NCI-H1105 treated with DMSO at 0.1 percent for 48 hours (cell line): ENCODE results near the gene SEMA3D.

Source experiments
- DNase-seq: peaks from one replicate; lab custom pipeline; 2025; lab: John Stamatoyannopoulos, UW

Gene SEMA3D

GRCh38 chr7:85031475-85031874 is 155.4 kb downstream of the SEMA3D start:
- no peak for DNase-seq

DNA sequence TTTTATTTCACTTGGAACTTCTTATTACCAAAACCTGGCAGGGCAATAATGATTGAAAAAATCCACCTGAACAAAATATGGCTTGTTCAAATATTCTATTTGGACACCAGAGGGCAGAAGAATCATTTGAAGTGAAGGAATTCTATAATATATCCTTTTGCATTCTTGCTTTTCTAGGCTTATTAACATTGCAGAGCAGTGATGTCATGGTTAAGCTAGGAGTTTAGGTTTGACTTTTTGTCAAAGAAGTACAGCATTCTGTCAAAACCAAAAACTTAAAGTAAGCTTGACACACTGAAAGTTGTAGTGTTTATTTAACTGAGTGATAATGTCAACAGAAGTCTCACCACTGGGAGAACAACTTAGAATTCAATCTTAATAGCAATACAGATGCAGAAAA is 156.0 kb downstream of the SEMA3D start:
- peak; percentile 22 for DNase-seq

DNA sequence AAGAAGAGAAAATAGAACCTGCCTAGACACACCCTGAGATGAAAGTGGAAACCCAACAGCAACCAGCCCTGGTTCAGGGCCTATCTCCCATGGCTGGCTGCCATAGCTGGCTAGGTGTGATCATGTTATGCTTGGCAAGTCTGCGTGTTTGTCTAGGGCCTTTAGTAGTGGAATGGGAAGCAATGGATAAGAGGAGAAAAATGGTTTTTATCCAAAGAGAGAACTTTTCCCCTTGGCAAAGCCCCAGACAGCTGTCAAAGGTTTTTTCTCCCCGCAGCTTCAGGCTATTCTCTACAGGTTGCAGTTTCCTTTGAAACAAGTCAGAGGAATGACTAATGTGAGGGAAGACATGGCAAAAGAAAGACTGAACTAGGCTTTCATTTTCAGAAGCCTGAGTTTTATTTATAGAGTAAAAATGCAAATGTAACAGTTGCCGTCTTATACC is 161.5 kb downstream of the SEMA3D start:
- peak; percentile 27 for DNase-seq

GRCh38 chr7:85023916-85024315 is 162.9 kb downstream of the SEMA3D start:
- DNase-seq = no peak

DNA sequence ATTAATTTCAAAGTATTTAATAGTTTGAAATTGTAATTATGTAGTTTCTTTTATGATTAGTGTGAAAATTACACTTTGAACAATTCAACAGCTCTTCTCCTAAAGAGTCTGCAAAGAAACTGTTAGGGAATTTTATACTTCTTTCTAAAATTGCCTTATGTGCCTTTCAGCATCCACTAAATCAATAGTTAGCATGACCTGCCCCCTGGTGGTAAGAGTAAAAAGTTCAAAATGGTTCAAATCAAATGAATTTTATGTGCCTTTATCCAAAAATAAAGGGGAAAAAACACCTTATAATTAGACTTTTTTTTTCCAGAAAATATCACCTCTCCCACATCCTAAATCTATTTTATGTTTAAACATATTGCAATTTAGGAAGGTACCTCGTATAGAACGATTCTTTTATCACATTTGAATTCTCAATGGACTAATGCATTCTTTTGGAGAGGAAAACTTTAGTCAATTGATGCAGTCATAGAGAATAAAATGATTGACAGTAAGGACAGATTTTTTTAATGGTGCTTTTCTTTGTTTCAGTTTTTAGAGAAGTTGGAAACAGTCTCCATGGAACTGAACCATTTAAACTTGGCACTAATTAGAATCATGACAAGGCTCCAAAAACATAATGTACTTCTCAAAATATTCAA is 163.7 kb downstream of the SEMA3D start:
- peak; percentile 42 for DNase-seq

- DNase-seq = no peak
Measured at GRCh38 chr7:85022064-85022697, 164.7 kb downstream of the SEMA3D start.

- DNase-seq = no peak
Measured at GRCh38 chr7:85021101-85021704, 165.7 kb downstream of the SEMA3D start.

GRCh38 chr7:85019778-85020177 is 167.1 kb downstream of the SEMA3D start:
- DNase-seq = no peak

- no peak for DNase-seq
Measured at GRCh38 chr7:85019176-85019575, 167.7 kb downstream of the SEMA3D start.

DNA sequence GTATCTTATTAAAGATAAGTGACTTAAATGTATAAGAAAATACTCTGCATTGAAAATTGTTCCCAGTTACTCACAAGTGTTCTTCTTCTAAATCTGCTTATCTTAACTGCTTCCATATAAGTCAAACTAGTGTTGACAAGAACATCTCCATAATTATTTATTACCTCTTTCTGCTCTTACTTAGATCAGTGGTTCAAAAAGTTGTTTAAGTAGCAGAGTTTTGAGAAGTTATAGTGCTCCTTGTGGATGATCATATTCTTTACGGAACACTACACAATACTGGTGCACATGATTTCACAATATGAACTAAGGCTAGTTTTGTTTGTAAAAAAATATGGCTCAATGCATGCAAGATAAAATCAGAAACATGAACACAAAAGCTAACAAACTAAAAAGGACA is 168.4 kb downstream of the SEMA3D start:
- DNase-seq = no peak

DNA sequence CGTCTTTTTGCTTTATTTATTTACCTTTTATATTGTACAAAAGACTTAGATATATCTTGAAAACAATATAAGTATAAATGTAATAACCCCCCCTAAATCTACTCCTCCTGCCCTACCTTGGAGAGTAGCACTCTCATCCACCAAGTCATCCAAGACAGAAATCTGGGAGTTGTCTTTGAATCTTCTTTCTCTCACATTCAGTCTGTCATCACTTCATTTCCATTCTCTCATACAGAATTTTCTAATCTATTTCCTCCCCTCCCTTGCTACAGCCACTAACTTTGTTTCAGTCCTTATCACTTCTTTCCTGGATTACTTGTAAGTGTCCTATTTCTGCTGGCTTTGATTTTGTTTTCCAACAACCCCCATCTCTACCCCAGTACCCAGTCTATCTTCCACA is 170.6 kb downstream of the SEMA3D start:
- DNase-seq = no peak

GRCh38 chr7:85014936-85015660 is 171.8 kb downstream of the SEMA3D start:
- no peak for DNase-seq

- DNase-seq = no peak
Measured at GRCh38 chr7:85011127-85011526, 175.7 kb downstream of the SEMA3D start.

DNA sequence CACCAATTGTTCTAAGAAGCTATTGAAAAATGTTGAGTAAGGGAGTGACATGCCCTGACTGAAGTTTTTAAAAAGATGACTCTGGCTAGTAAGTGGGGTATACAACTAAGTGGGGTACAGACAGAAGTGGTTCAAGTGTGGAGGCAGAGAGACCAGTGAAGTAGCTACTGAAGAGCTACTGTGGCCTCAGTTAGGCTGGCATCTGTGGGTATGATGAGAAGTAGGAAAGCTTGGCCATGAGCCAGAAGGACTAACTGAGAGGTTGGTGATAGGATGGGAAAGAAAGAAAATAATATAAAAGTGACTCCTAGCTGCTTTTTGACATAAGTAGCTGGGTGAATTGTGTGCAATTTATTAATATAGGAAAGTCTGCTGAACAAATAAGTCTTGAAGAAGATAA is 176.6 kb downstream of the SEMA3D start:
- peak; percentile 18 for DNase-seq

DNA sequence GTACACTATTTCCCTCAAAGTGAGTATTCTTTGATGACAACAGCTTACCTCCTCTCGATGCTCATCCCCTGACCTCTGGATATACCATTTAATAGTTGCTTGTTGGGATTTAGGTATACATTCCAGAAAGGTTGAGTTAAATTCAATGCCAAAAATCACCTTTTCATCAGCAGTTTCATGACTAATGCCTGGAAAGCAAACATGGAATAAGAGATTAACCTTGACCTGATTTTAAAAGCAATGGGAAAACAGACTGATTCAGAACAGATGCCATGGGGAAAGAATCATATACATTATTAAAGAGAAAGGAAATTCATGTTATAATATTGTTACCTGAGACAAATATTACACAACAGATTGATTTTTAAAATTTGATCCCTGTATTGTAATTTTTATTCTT is 180.1 kb downstream of the SEMA3D start:
- no peak for DNase-seq

DNA sequence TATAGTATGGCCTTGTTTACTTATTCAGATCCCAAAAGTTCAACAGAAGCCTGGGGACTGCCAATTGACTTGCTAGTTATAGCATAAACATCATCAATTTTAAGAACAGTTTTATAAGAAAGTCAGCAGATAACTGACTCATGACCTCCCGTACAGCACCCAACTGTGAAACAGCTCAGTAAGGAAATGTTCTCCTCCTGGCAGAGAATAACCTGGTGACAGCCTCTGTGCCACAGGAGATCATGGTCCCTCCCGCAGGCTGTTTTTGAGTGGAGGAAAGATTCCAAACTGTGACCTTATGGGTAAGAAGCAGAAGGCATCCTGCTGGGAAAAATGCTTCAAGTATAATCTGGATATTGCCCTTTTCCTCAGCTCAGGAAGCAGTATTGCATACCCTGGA is 182.5 kb downstream of the SEMA3D start:
- DNase-seq = no peak

DNA sequence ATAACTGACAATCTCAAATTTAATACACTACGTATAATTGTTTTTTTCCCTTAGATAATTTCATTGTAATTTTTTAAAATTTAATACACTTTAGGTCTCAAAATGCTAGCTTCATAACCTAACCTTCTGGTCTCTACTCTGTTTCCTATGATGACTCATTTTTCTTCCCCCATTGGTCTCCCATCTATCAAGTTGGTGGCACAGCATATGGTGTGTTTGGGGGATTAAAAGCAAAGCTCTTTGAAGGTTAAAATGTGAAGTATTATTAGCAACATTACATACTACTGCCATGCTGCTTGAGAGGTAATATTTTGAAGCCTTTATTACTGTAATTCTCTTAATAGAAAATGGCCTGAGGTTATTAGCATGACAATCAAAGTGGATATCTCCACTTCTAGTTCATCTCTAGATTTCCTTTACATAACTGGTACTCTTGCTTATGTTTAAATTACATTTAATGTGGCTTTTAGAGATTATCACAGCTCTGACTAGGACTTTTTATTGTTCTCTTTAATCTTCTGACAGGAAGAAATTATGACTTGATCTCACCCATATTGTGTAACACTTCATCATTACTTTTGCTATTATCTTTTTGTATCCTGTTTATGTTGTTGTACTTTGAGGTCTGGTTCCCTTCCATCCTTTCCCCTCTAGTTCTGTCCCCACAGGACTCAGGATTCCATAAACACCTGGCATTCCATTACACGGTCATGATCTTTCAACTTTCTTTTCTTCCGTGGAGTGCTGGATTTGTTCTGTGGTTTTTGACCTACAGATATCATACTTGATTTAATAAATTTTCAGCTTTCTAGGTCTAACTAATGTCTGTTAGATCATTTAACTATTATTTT is 185.1 kb downstream of the SEMA3D start:
- DNase-seq = no peak

- peak; percentile 97 for DNase-seq
Measured at GRCh38 chr7:85000735-85001350, 186.0 kb downstream of the SEMA3D start.

DNA sequence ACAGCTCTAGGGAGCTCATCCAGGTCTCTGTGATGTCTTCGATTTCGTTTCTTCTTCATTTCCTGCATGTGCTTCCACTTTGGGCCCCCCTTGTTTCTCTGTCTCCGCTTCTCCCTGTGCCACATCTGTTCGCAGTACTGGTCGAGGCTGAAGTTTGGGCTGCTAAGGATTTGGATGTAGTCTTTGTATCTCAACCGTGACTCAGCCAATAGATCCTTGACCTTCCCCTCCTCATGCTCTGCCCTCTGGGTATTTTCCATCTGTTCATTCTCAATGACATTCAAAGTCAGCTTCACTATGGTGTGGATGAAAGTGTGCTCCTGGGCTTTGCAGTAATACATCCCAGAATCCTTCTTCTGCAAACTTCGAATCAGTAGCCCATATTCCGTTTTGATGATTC is 187.4 kb downstream of the SEMA3D start:
- no peak for DNase-seq

DNA sequence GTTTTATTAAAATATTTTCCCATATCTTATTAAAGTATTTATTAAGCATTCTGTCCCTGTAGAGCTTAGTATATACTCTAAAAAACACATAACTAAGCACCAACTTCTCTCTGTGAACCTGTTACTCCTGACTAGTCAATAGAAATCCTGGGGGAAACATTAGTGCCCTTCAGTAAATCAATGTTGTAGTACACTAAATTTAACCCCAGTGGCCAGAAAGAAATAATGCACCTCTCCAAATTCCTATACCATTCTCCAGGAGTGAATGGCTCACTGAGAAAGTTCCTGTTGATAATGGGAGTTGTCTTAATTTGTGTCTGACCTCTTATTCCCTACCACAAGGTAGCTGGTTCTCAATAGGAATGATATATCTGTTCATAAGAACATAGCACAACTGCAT is 188.2 kb downstream of the SEMA3D start:
- no peak for DNase-seq

GRCh38 chr7:84997626-84998025 is 189.2 kb downstream of the SEMA3D start:
- no peak for DNase-seq
